Activated CD4-positive, alpha-beta T cell treated with anti-CD3 and anti-CD28 coated beads for 36 hours (primary cell): Measurements from ENCODE around the gene TAOK3. TPM values are rescaled to one million over a fixed set of nuclear protein-coding genes. Genes with fewer than 3 reads are reported as not detected.
"Not testable (repeated sequence)": the region's sequence is repeated elsewhere in the genome, so short reads cannot be mapped to it uniquely, and the experiment has no call there.

Source experiments
- ATAC-seq: fragments of 200-7000 bp; cut with Tn5 transposase; one replicate; pipeline ENCODE4 v1.10.0; 2021; ENCODE audit warnings: mild to moderate bottlenecking, moderate library complexity
- CTCF ChIA-PET: fragments of 350-600 bp; sonication (Branson Sonifier 250); formaldehyde crosslinking; loops from one replicate; lab custom pipeline; 2021; ENCODE audit warnings: antibody characterized with exemption; lab: Charles Lee
- POLR2A ChIA-PET: fragments of 350-600 bp; sonication (Branson Sonifier 250); formaldehyde crosslinking; loops from one replicate; lab custom pipeline; 2021; ENCODE audit warnings: antibody characterized with exemption, inconsistent platforms; lab: Charles Lee
- DNase-seq: peaks from one replicate; pipeline ENCODE4 v3.0.0-alpha.2; 2020
- H3K27ac Mint-ChIP-seq: one replicate; pipeline ENCODE4 v1.8.0; 2021; ENCODE audit warnings: mixed read lengths
- H3K27me3 Mint-ChIP-seq: one replicate; pipeline ENCODE4 v1.8.0; 2021; ENCODE audit warnings: mixed read lengths
- H3K36me3 Mint-ChIP-seq: one replicate; pipeline ENCODE4 v1.8.0; 2021; ENCODE audit warnings: low read depth, mixed read lengths
- H3K4me1 Mint-ChIP-seq: one replicate; pipeline ENCODE4 v1.8.0; 2021; ENCODE audit warnings: mixed read lengths
- H3K4me3 Mint-ChIP-seq: one replicate; pipeline ENCODE4 v1.8.0; 2021; ENCODE audit warnings: mild to moderate bottlenecking, moderate library complexity, mixed read lengths
- H3K9me3 Mint-ChIP-seq: one replicate; pipeline ENCODE4 v1.8.0; 2021; ENCODE audit warnings: low read depth, mixed read lengths
- intact Hi-C, 2 experiments: fragments of 100-400 bp; cut with DNase I in 1 of 2; cut with micrococcal nuclease in 1 of 2; formaldehyde crosslinking; loops; one replicate each; pipeline versions ENCODE4 v1.14.2 to v1.15.1; 2022 to 2024; cut with DNase I, micrococcal nuclease
- total RNA-seq, 2 experiments: library from RNA; stranded (reverse); gene quantifications; one replicate each; pipeline ENCODE4 v1.2.3, GENCODE V29; 2021

The TAOK3 gene
- total RNA-seq, 2 experiments from 2014 or later, result 49.4 to 51.1 TPM

DNA sequence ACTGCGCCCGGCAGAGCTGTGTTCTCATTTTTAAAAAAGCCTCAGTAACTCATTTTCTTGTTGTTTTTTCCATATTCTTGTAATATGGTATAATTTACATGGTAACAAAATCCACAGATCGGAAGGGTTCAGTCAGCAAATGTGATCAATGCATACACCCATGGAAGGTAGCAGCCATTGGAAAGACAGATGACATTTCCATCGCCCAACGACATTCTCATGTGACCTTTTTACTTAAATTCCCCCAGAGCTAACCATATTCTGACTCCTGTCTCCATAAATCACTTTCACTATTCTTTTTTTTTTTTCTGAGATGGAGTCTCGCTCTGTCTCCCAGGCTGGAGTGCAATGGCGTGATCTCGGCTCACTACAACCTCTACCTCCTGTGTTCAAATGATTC is 231.9 kb downstream of the TAOK3 start:
- Mint-ChIP-seq H3K36me3 (peaks cover 61% of the 10 kb centered on the region), H3K4me1 (peaks cover 29% of the 10 kb centered on the region), H3K27ac (no peak overlapping the region), H3K9me3 (no peaks in the 10 kb centered on the region), H3K27me3 (no peaks in the 10 kb centered on the region), H3K4me3 (no peak overlapping the region)
- DNase-seq (no peak), ATAC-seq (no peak)
- intact Hi-C loops, result no loop called here
- CTCF ChIA-PET, result interaction anchor here (1.0 to 1.7 kb wide), 4 partner anchors 20 to 237 kb away, joined by 3 to 4 read pairs (median 4); no protein-coding TSS in a partner anchor
- POLR2A ChIA-PET, result interaction anchor here (0.6 kb wide), 1 partner anchor 9 kb away, joined by 3 read pairs; no protein-coding TSS in a partner anchor

DNA sequence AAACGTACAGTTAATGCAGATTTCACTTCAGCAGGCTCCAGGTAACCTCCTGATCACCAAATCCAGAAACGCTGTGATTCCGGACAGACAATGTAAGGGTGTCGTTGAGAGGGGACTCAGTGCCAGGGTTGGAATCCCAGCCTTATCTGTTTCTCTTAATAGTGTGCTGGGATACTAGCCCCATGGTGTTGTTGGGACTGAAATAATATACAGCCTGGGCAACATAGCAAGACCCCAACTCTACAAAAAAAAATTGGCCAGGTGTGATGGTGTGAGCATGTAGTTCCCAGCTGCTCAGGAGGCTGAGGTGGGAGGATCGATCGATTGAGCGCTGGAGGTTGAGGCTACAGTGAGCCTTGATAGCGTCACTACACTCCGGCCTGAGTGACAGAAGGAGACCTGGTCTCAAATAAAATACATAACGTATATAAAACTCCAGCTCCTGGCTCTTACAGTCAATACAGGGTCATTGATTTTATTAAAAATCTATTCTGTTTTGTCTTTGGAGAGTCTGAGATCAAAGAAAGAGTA is 235.5 kb downstream of the TAOK3 start:
- Mint-ChIP-seq H3K27ac (peak overlapping the region; percentile 81), H3K9me3 (no peaks in the 10 kb centered on the region), H3K4me3 (peak overlapping the region; percentile 88), H3K4me1 (peaks cover 30% of the 10 kb centered on the region), H3K27me3 (no peaks in the 10 kb centered on the region), H3K36me3 (peaks cover 36% of the 10 kb centered on the region)
- DNase-seq (no peak), ATAC-seq (no peak)
- POLR2A ChIA-PET, result interaction anchor here (0.6 kb wide), 1 partner anchor 68 kb away, joined by 4 read pairs; no protein-coding TSS in a partner anchor
- CTCF ChIA-PET, result interaction anchor here (0.6 to 2.1 kb wide), 7 partner anchors 16 to 282 kb away, joined by 3 to 18 read pairs (median 4); partner anchors contain the start of gene RFC5
- intact Hi-C loops, result loop anchor here (2.0 to 10.0 kb wide), 7 partner anchors 30 to 1528 kb away; partner anchors contain the start of genes FBXO21 (in 1 of the 2), PRKAB1 (in 1 of the 2), SUDS3 (in 1 of the 2) and WSB2 (in 1 of the 2)

DNA sequence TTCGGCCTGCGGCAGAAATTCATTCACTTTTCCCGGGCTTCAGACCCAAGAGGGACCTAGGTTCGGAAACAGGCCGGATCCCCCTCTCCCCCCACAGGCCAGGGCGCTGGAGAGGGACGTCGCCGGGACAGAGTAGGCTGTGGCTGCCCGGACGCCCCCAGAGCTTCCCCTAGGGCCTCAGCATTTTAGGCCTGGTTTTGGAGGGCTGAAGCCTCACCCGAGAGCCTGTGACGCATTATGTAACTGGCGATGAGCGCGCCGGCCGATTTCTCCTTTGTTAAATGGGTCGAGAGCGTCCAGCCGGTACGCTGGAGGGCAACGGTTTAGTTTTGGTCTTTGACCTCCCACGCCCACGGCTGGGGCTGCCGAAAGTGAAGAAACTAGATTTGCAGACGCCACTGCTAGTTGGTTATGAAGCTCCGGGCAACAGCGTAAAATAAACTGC is 236.1 kb downstream of the TAOK3 start:
- Mint-ChIP-seq H3K27ac (peak overlapping the region; percentile 81), H3K9me3 (no peaks in the 10 kb centered on the region), H3K4me3 (peak overlapping the region; percentile 88), H3K36me3 (peaks cover 31% of the 10 kb centered on the region), H3K4me1 (peaks cover 33% of the 10 kb centered on the region), H3K27me3 (no peaks in the 10 kb centered on the region)
- ChIA-PET POLR2A (interaction anchor here (0.6 to 1.2 kb wide), 5 partner anchors 11 to 252 kb away, joined by 3 to 4 read pairs (median 4); no protein-coding TSS in a partner anchor), CTCF (interaction anchor here (0.6 to 2.1 kb wide), 13 partner anchors 15 to 299 kb away, joined by 3 to 18 read pairs (median 4); partner anchors contain the start of genes RFC5, SUDS3 and VSIG10)
- intact Hi-C loops, result loop anchor here (1.0 to 10.0 kb wide), 12 partner anchors 29 to 1528 kb away; partner anchors contain the start of genes SUDS3 (in 2 of the 2), WSB2 (in 2 of the 2), FBXO21 (in 1 of the 2) and PRKAB1 (in 1 of the 2)
- ATAC-seq (peak; percentile 26), DNase-seq (peak; percentile 65)

- H3K36me3 Mint-ChIP-seq, result peaks cover 27% of the 10 kb centered on the region
- H3K4me3 Mint-ChIP-seq, result peak within 1 kb of the TSS; percentile 88
Measured at GRCh38 chr12:118135788-118136558, 236.7 kb downstream of the TAOK3 start, which contains the start of gene PEBP1. Gene PEBP1, plus strand, starts transcription at chr12:118136124. Its CDS starts 86 bp downstream, at chr12:118136210.

DNA sequence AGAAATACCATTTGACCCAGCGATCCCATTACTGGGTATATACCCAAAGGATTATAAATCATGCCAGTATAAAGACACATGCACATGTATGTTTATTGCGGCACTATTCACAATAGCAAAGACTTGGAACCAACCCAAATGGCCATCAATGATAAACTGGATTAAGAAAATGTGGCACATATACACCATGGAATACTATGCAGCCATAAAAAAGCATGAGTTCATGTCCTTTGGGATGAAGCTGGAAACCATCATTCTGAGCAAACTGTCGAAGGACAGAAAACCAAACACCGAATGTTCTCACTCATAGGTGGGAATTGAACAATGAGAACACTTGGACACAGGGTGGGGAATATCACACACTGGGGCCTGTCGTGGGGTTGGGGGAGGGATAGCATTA is 243.3 kb downstream of the TAOK3 start:
- CTCF ChIA-PET, H3K36me3 Mint-ChIP-seq, H3K4me1 Mint-ChIP-seq, H3K4me3 Mint-ChIP-seq, intact Hi-C loops, ATAC-seq, H3K9me3 Mint-ChIP-seq, DNase-seq, H3K27ac Mint-ChIP-seq, POLR2A ChIA-PET, H3K27me3 Mint-ChIP-seq: not testable (repeated sequence)

More at GRCh38 chr12:118135788-118136558, 236.7 kb downstream of the TAOK3 start, which contains the start of gene PEBP1:
- peak; percentile 97 for DNase-seq
- peak within 1 kb of the TSS; percentile 91 for H3K27ac Mint-ChIP-seq
- no peaks in the 10 kb centered on the region for H3K9me3 Mint-ChIP-seq
- ChIA-PET POLR2A (interaction anchor here (0.6 to 1.2 kb wide), 8 partner anchors 12 to 1728 kb away, joined by 3 to 6 read pairs (median 4); no protein-coding TSS in a partner anchor), CTCF (interaction anchor here (0.6 to 2.1 kb wide), 15 partner anchors 14 to 1219 kb away, joined by 3 to 18 read pairs (median 3); partner anchors contain the start of genes RFC5, SUDS3 and VSIG10)
- peaks cover 33% of the 10 kb centered on the region for H3K4me1 Mint-ChIP-seq
- H3K27me3 Mint-ChIP-seq, result no peaks in the 10 kb centered on the region
- intact Hi-C loops, result loop anchor here (1.0 to 10.0 kb wide), 14 partner anchors 15 to 1529 kb away; partner anchors contain the start of genes SUDS3 (in 2 of the 2), WSB2 (in 2 of the 2), FBXO21 (in 1 of the 2) and PRKAB1 (in 1 of the 2)
- ATAC-seq, result peak; percentile 99

DNA sequence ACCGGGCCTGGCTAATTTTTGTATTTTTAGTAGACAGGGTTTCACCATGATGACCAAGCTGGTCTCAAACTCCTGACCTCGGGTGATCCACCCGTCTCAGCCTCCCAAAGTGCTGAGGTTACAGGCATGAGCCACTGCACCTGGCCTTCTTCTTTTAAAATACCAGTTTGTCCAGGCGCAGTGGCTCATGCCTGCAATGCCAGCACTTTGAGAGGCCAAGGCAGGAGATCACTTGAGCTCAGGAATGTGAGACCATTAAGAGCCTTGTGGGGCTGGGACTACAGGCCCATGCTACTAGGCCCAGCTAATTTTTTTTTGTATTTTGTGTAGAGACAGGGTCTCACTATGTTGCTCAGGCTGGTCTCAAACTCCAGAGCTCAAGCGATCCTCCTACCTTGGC is 244.8 kb downstream of the TAOK3 start:
- peaks cover 4% of the 10 kb centered on the region for H3K4me1 Mint-ChIP-seq
- no peak overlapping the region for H3K27ac Mint-ChIP-seq
- CTCF ChIA-PET, result interaction anchor here (1.1 to 1.2 kb wide), 2 partner anchors 63 to 77 kb away, joined by 4 read pairs; no protein-coding TSS in a partner anchor
- no peak for DNase-seq
- H3K36me3 Mint-ChIP-seq, result peaks cover 2% of the 10 kb centered on the region
- no peaks in the 10 kb centered on the region for H3K27me3 Mint-ChIP-seq
- POLR2A ChIA-PET, result no interaction called here
- ATAC-seq, result no peak
- no peaks in the 10 kb centered on the region for H3K9me3 Mint-ChIP-seq
- no peak overlapping the region for H3K4me3 Mint-ChIP-seq
- intact Hi-C loops, result no loop called here

DNA sequence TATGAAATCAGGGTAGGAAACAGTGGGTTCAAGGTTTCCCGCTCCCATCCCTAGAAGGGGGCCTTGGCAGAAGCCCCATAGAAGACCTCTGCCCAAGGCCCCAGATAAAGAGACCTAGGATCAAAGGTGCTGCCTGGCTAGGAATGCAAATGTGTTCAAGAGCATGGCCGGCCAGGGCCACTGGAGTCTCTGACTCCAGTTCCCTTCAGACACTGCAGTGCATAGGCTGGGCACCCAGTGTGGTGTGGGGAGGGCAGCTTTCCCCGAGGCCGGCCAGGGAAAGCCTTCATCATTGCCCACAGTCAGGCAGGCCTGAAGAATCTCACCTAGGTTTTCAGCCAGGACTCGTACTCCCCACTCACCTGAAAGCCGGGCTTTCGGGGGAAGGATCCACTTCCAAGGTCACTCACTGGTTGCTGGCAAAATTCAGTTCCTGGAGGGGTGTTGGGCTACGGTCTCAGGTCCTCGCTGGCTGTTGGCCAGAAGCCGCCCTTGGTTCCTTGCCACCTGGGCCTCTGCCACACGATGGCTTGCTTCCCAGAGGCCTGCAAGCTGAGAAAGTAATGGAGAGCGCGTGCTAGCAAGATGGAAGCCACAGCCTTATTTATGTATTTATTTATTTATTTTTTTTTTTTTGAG is 246.5 kb downstream of the TAOK3 start:
- Mint-ChIP-seq H3K27ac (no peak overlapping the region), H3K27me3 (no peaks in the 10 kb centered on the region), H3K36me3 (peaks cover 2% of the 10 kb centered on the region), H3K9me3 (no peaks in the 10 kb centered on the region), H3K4me1 (no peaks in the 10 kb centered on the region), H3K4me3 (no peak overlapping the region)
- ATAC-seq (no peak), DNase-seq (no peak)
- ChIA-PET CTCF (interaction anchor here (0.6 kb wide), 1 partner anchor 49 kb away, joined by 3 read pairs; no protein-coding TSS in a partner anchor), POLR2A (no interaction called here)
- intact Hi-C loops, result no loop called here

GRCh38 chr12:118125743-118126118 is 247.0 kb downstream of the TAOK3 start:
- Mint-ChIP-seq H3K27ac (no peak overlapping the region), H3K4me3 (no peak overlapping the region), H3K9me3 (no peaks in the 10 kb centered on the region), H3K36me3 (peaks cover 2% of the 10 kb centered on the region), H3K27me3 (no peaks in the 10 kb centered on the region), H3K4me1 (peaks cover 3% of the 10 kb centered on the region)
- ChIA-PET POLR2A (no interaction called here), CTCF (interaction anchor here (0.6 kb wide), 1 partner anchor 49 kb away, joined by 3 read pairs; no protein-coding TSS in a partner anchor)
- intact Hi-C loops, result no loop called here
- ATAC-seq, result no peak
- no peak for DNase-seq

DNA sequence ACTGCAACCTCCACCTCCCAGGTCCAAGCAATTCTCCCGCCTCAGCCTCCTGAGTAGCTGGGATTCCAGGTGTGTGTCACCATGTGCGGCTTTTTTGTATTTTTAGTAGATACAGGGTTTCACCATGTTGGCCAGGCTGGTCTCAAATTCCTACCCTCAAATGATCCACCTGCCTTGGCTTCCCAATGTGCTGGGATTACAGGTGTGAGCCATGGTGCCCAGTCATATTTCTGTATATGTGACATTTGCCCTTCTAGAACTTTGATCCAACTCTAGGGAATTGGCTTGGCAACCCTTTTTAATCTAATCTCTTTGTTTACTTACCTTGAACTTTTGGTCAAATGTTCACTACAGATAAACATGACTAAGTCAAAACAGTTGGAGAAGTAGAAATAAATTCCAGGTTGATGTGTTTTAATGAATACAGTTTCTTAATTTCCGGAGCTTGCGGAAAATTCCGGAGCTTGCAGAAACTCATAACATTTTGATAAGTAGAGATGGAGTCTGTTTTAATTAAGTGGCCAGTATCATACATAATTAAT is 248.3 kb downstream of the TAOK3 start:
- no peaks in the 10 kb centered on the region for H3K9me3 Mint-ChIP-seq
- peaks cover 8% of the 10 kb centered on the region for H3K4me1 Mint-ChIP-seq
- H3K27me3 Mint-ChIP-seq, result no peaks in the 10 kb centered on the region
- H3K36me3 Mint-ChIP-seq, result peaks cover 2% of the 10 kb centered on the region
- POLR2A ChIA-PET, result no interaction called here
- CTCF ChIA-PET, result interaction anchor here (1.2 kb wide), 1 partner anchor 23 kb away, joined by 3 read pairs; no protein-coding TSS in a partner anchor
- no peak overlapping the region for H3K4me3 Mint-ChIP-seq
- intact Hi-C loops, result loop anchor here in 1 of 2 experiments (5.0 kb wide), 1 partner anchor 247 kb away; no protein-coding TSS in a partner anchor
- no peak for ATAC-seq
- DNase-seq, result no peak
- no peak overlapping the region for H3K27ac Mint-ChIP-seq

GRCh38 chr12:118122264-118122663 is 250.4 kb downstream of the TAOK3 start:
- CTCF ChIA-PET, result interaction anchor here (1.4 to 1.7 kb wide), 3 partner anchors 14 to 255 kb away, joined by 4 to 18 read pairs (median 7); partner anchors contain the start of genes PEBP1 and SUDS3
- no peaks in the 10 kb centered on the region for H3K27me3 Mint-ChIP-seq
- DNase-seq (no peak), ATAC-seq (no peak)
- H3K4me3 Mint-ChIP-seq, result no peak overlapping the region
- H3K9me3 Mint-ChIP-seq, result no peaks in the 10 kb centered on the region
- H3K36me3 Mint-ChIP-seq, result no peaks in the 10 kb centered on the region
- H3K4me1 Mint-ChIP-seq, result peaks cover 8% of the 10 kb centered on the region
- intact Hi-C loops, result loop anchor here in 1 of 2 experiments (5.0 kb wide), 1 partner anchor 245 kb away; no protein-coding TSS in a partner anchor
- no peak overlapping the region for H3K27ac Mint-ChIP-seq
- POLR2A ChIA-PET, result no interaction called here
